ENCODE measurements around the gene EFEMP1.

Gene EFEMP1, protein sequence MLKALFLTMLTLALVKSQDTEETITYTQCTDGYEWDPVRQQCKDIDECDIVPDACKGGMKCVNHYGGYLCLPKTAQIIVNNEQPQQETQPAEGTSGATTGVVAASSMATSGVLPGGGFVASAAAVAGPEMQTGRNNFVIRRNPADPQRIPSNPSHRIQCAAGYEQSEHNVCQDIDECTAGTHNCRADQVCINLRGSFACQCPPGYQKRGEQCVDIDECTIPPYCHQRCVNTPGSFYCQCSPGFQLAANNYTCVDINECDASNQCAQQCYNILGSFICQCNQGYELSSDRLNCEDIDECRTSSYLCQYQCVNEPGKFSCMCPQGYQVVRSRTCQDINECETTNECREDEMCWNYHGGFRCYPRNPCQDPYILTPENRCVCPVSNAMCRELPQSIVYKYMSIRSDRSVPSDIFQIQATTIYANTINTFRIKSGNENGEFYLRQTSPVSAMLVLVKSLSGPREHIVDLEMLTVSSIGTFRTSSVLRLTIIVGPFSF

DNA sequence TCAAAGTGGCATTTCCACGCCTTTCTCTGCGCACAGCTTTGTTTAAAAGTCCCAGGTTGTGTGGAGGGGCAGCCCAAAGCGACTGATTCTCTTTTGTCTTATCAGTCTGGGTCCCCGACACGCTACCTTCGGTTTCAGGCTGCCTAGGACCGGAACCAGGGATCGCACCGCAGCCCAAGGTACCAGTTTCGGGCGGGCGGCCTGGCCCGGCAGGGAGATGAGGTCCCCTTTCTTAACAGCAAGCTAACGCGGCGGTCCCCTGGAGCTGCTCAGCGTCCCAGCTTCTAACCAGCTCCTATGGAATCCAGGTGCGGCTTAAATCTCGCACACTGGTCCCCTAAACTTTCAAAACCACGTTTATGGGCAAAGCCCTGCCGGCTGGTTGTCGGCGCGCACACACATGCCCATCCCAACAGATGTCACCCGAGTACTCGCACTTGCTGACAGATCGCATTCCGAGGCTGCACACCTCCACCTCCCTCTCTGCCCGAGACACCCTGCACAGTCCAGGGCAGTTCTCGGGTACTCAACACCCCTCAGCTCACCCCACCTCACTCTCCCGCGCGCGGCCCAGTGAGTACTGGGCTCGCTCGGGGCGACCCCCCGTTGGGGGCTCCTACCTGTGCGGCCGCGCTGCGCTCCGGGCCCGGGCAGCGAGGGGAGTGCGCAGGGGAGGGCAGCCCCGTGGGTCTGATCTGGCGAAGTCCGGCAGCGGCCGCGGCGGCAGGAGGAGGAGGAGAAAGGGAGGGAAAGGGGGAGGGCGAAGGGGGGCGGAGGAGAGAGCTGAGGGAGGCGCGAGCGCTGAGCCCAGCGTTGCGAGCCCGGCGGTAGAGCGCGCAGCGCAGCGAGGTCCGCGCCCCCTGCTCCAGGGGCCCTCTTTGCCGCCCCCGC is at the start of gene EFEMP1:
Gene EFEMP1, minus strand, starts transcription at position 692 of the 891 bp plus-strand sequence. CDS start 1,342 bp downstream, outside the sequence.
- DNase-seq, result no peak

DNA sequence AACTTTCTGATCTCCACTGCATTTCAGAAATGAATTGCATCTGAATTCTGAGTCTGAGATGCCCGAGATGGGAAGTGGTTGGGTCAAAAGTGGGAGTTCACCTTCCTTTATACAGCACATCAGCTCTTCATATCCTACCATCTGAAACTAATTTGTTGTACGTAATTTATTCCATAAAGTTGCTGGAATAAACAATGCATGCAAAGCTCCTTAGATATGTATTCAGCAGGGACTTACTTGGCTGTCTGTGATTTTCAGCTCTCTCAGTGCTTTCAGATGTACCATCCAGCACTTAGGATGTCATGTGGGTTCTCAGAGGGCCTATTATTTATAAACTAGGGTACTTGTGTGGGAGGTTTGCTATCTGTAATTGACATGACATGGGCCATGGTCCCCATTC is 46.9 kb upstream of the EFEMP1 start:
- DNase-seq, result no peak

DNA sequence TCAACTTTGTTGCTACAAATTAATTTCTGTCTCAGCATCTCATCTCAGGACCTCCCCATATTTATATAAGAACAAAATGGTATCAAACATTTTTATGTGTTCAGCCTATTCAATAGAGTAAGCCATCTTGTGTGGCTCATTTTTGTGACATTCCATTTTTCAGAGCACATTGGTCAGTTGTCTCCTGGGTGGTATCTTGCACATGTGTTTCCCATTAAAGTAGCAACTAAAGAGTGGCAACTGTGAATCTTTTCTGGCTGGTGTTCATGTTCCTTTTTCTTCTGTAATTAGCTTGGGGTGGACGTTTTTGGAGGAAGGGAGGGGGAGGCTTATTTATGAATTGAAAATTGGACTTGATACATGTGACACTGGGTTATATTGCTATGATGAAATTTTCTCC is 45.4 kb upstream of the EFEMP1 start:
- no peak for DNase-seq

DNA sequence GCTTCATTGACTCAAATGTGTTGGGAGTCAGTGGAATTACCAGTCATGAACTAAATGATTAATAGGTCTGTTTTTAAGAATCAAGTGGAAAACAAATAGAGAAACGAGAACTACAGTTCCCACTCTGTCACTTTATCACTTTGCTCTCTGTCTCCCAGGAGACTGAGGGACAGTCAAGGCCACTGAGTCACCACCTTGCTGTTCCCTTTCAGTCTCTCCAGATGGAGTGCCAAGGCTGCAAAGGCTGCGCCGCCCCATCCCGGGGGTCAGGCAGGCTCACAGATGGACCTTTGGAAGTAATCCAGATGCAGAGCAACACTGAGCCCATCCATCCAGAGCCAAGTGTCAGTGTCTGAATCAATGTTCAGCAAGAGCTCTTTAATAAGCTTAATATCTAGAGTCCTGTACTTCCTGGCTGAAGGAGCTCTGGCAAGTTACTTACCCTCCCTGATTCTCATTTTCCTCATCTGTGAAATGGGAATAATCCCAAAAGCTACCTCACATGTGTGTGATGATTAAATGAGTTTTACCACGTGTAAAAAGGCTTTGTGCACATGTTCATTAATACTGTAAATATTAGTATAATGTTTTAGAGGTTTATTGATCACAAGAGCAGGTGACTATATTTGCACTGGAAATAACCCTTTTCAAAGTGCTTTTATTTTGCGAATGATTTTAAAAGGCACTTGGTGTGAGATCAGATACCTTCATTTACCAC is 43.0 kb upstream of the EFEMP1 start:
- DNase-seq, result no peak

DNA sequence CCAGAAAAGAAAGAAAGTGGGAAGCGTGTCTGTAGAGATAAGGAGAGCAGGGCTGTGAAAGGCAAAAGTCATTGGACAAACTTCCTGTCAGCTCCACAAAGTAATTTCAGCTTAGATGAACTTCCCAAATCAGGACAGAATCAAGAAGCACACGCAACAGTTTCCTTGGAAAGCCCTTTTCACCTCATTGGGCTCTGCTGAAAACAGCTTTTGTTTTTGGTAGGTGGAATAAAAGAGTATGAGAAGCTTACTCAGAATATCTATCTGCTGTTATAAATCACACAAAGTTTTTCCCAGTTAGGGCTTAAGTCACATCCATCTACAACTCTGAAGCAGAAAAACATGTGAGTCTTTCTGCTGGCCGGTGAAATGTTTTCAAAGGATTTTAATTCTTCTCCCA is 42.4 kb upstream of the EFEMP1 start:
- DNase-seq, result no peak

DNA sequence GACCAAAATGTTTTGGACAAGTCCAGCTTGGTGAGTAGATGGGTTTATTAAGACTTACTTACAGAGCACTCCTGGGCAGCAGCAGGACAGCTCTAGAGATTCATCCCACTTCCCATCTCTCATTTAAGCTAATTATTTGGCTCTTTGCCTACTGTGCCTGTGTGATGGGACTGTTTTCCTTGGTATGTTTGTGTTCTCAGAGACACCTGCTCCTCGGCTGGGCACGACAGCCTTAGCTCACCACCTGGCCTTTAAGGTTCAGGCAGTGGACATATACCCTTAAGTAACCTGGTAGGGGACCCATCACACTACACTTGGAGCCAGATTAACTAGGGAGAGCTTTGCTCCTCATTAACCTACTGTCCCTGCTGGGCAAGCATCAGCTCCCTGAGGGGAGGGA is 41.7 kb upstream of the EFEMP1 start:
- DNase-seq, result no peak

DNA sequence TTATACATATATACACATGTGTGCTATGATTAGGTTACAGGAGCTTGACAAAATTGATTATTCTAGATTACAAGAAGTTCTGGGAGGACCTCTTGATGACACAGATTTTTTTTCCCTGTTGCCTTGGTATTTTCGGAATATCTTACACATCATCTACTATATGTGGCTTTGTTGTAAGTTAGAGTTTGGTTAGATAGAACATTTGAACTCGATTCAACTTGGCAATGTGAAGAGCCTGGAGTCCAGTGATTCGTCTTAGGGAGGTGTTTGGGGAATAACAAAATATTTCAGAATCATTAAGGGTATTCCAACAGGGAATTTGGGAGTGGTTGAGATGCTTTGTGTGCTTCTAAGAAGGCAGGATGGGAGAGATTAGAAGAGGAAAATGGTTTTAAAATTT is 39.3 kb upstream of the EFEMP1 start:
- no peak for DNase-seq

DNA sequence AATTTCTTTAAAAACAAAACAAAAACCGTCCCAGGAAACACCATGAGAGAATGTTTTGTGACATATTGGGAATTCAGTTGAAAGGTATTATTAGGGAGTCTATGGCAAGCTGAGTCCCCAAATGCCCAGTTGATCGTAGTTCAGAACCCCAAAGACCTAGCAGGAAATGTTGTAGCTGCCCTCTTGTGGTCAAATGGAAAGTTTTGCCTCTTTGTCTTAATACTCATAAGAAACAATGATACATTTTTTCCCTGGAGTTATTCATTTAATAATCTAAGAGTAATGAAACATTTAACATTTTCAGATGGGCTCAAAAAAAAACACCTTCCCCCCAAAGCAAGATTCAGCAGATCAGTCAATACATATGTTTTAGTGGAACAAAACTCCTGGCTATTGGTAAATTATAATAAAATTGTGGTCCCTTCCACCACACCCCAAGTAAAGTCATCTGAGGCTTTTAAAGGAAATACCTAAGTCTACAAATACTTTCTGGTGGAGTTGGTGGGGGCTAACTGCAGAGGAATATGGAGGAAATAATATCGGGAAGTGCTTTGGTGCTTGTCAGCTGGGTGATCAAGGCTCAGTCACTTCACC is 37.8 kb upstream of the EFEMP1 start:
- peak; percentile 26 for DNase-seq

DNA sequence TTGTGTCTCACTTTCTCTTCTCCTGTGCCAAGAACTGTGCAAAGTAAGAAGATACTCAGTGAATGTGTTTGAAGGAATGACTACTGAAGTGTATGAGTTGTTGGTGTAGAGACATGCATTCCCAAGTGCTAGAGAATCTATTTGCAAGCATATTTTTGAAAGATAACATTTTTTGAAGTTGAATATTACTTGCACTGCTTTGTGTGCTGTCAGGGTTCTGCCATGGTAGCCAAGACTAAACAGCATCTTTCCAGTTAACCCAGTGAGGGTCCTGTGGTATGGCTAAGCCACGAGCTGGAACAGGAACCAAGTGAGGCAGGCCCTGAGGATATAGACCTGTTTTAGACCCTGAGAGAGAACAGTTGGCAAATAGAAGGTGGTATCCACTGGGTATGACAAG is 35.2 kb upstream of the EFEMP1 start:
- DNase-seq, result no peak

DNA sequence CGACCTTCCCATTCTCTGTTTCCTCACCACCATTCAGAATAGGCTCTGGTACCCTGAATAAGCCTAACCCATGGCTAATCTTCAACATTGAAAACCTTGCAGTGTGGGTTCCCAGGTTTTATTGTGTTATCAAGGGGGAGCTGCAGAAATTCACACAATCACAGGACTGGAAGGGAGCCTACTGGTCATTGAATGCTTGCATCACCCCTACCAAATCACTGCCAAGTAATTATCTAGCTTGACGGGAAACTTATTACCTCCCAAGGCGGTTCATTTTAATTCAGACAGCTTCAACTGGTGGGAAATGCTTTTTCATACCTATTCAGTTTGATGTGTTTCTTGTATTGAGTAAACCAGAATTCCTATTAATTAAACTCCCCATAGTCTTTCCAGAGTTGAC is 33.6 kb upstream of the EFEMP1 start:
- DNase-seq, result no peak

DNA sequence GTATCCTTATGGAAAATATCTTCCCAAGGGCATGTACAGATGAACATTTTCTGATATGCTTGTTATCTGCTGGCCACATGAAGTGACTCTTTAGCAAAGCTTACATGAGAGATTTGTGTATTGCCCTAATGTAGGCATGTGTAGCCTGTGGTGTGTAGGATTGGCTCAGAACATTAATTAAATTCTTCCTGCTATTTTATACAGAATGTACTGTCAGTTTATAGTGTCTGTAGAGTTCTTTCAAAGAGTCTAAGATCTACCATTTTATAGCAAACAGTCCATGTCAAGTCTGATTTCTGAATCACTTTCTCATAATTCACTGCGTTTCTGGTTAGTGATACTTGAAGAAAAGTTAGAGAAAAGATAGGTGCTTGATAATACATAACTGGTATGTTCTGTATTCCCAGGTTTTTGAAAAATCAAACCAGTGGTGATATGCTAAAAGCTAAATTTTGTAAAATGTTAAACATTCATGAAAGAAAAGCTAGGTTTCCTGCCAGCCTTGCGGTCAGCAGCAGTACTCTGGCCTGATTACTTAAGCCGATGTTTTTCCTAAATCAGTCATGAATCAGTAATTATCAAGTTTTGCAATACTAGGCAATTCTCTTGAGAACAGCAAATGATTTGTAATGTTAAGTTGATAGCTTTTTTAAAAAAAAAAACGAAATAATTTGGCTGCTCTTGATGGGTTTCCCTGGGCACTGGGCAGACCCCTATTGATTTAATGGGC is 30.9 kb upstream of the EFEMP1 start:
- DNase-seq, result no peak

DNA sequence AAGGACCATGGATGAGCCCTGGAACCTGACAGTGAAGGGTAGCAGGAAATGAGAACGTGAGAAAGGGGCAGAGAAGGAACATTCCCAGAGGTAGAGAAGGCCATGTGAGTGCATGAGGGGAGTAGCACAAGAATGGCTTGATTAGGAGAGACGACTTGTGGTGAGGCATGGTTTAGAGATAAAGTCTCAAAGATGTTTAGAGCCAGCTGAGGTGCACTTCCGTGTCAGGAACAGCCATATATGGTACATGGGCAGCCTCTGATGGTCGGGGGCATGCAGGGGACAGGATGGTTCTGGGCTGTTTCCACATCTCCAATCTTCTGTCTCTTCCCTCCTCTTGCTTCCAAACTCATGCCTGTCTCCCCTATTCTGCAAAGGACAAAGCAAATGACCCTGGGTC is 28.8 kb upstream of the EFEMP1 start:
- DNase-seq, result no peak

DNA sequence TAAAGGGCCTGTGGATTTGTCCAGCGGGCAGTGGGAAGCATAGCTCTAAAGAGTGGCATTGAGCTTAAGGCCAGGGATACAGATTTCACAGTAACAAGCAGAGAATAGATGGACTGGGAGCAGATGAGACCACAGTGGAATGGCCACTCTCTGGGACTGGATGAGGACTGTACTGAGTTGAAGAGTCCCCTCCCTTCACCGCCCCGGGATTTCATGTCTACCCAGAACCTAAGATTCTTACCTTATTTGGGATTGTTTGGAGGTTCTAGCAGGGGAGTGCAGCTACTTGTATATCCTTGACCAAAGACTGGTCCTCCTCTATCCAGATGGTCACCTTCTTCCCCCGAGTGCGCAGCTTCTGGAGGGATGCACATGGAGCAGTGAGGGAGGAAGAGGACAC is 28.0 kb upstream of the EFEMP1 start:
- DNase-seq, result no peak

DNA sequence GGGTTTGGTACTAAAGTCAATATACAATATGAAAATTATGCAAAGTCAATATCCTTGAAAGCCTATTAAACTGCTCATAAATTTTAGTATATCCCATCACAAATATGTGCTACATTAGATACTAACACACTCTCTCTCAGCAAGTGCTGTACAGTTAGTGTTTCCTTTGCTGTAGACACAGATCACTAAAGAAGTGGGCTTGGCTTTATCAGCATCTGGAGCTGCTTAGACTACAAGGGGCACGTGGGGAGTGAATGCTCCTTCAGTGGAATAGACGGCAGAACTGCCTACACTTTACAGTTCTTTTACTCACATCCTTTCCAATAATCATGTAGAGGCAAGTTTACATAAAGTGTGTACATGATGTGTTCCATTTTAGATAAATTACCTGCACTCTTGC is 26.0 kb upstream of the EFEMP1 start:
- no peak for DNase-seq

DNA sequence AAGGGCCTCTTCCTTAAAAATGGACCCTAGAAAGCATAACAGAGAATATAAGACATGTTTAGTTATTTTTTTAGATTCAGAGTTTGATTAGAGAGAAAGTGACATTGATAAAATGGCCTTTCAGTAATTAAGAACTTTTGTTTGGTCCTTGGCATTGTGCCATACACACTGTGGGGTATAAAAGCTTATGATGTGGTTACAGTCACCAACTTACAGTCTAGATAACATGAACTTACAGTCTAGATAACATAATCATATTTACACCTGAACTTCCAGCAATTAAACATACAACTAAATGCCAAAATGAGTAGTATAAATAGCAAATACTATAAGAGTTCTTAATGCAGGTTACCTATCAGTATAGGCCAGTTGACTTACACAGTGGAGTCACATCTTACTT is 25.6 kb upstream of the EFEMP1 start:
- no peak for DNase-seq

DNA sequence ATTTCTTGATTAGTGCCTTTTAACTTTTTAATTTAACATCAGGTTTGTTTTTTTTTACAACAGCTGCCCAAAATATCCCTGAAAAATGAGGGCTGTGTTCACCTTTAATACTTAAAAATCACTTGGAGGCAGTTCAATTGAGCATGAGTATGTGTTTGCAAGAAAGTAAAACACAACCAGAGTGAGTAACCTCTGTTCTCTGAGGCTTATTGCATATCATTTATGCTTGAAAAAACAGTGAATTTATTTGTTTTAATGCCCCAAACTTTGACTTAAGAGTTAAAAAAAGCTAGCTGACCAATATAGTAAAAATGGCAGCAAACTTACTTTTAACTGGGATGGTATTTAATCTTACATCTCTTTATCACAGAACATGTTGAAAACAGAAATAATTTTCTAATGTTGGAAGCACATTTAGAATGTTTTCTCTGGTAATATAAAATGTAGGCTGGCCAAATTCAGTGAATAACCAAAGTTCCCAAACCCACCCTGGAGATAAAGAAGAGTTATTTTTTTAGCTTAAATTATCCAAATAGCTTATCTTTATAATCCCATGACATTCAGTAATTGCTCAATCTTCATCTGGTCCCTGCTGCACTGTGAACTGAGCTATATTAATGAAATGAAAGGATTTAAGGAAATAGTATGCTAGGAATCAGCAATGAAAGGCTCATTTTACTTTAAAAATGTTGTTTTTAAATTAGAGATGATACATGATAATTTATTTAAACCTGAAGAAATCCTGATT is 24.8 kb upstream of the EFEMP1 start:
- DNase-seq, result no peak

DNA sequence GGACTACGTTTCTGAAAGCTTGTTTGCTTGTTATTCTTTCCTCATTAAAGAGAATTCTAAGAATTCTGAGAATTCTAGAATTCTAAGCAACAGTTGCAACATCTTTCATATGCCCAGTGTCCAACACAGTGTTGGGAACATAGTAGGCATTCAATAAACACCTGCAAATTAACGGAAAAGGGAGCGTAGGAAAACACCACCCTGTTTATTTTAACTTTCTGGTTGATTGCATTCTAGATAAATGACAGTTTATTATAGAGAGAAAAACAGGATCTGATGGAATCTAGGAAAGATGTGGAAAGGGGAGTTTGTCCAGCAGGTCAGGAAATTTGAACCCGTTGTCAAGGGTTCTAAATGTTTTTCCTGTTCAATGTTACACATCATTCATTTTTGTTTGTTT is 24.2 kb upstream of the EFEMP1 start:
- no peak for DNase-seq

DNA sequence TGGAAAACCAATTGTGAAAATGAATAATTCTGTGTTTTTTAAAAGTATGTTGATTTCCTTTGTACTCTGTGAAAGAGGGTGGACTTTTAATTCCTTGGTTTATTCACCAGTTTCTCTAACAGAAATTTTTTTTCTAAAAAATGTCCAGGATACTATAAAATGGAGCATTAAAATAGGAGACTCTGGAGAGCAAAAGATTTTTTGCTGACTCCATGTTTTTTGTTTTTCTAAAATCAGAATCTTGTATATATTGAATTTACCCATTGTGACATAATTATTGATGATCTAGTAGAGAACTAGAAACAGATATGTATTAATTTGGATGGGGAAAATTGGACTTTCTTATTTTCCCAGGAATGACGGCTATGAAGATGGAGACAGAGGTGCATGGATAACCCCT is 23.2 kb upstream of the EFEMP1 start:
- no peak for DNase-seq

DNA sequence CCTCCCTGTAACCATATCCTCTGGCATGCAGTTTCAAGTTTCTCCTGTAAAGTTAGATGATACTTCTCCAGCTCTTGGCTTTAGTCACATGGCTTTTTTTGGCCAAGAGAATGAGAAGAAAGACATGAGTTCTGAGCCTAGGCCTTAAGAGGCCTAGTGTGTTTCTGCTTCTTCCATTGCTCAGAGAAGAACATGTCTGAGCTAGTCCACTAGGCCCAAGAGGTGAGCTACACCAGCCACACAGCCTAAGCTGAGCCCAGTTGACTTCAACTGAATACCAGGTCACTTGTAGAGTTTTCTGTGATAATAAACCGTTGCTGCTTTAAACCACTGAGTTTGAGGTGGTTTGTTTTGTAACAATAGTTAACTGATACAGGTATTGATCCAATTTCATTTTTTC is 19.9 kb upstream of the EFEMP1 start:
- DNase-seq, result no peak

DNA sequence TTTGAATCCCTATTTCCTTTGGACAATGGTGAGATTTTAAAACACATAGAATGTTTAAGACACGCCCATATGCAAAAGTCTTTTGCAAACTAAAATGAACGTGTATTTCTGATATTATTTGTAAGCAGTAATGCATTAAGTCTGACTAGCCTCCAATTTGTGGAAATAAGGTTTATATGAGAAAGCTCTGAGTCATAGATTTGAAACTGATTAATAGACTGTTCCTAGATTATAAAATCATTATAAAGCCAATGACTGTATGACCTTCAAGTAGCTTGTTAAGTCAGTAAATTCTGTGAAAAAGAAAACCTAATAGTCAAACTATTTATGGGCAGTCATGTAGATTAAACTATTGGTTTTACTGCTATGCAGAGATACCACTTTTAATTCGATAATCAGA is 12.8 kb upstream of the EFEMP1 start:
- no peak for DNase-seq

DNA sequence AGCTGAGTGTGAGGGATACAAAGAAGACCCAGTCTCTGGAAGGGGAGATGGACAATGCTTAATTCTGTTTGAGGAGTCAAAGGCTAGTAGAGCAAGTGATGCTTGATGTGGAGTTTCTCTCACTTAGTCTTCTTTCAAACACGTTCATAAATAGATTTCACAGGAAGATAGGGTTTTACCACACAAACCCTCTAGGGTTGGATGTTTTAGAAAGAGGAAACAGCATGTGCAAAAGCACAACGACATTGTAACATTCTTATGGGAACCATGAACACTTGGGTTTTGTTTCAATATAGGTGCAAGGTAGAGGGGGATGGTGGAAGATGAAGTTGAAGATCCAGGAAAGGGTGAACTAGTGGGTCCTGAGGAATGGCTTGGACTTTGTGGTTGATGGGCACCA is 10.8 kb upstream of the EFEMP1 start:
- no peak for DNase-seq

DNA sequence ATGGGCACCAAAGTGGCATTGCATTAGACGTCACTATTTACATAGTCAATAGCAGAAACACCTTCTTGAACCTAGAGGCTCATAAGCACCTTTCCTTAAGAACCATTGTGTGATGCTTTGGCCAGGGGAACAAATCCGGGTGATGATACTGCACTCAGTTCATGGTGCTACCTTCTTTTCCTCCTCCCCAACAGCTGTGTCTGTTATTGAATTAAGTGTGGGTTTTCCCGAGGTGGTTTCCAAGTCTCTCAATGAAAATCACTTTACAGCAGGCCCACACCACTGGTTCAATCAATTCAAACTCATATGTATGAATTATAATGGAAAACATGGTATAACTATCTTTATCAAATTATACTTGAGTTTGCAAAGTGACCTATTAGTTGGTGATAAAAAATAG is 9.3 kb upstream of the EFEMP1 start:
- no peak for DNase-seq
